CD4-positive, alpha-beta T cell (primary cell): ENCODE results near the gene PADI4. TPM values are rescaled to one million over a fixed set of nuclear protein-coding genes. Genes with fewer than 3 reads are reported as not detected.

ENCODE experiments used
- ATAC-seq: fragments of 200-7000 bp; cut with Tn5 transposase; one replicate; pipeline ENCODE4 v1.10.0; 2022; ENCODE audit warnings: mild to moderate bottlenecking; ENCODE audit not compliant: poor library complexity
- CTCF ChIA-PET: fragments of 350-600 bp; sonication (Branson Sonifier 250); formaldehyde crosslinking; loops from one replicate; lab custom pipeline; 2021; ENCODE audit warnings: antibody characterized with exemption, inconsistent platforms; lab: Charles Lee
- POLR2A ChIA-PET: fragments of 350-600 bp; sonication (Branson Sonifier 250); formaldehyde crosslinking; loops from one replicate; lab custom pipeline; 2021; ENCODE audit warnings: antibody characterized with exemption, inconsistent platforms; lab: Charles Lee
- DNase-seq, 14 experiments: peaks; one replicate each; pipeline ENCODE4 v3.0.0-alpha.2; 2013 to 2020; ENCODE audit warnings: mixed read lengths in 2 of 14
- H3K27ac ChIP-seq, 2 donors: one replicate each; pipeline versions ENCODE4 v1.5.1 to v1.7.0; 2013; ENCODE audit warnings: low read length in 2 of 2, low read depth in 1 of 2, mild to moderate bottlenecking in 1 of 2
- H3K27me3 ChIP-seq, 2 experiments: 1 replicate in 1 of 2; 2 replicates in 1 of 2; pipeline versions ENCODE4 v1.6.1 to v1.7.0; 2013; ENCODE audit warnings: low read length in 2 of 2, control low read depth in 1 of 2, mild to moderate bottlenecking in 1 of 2, moderate library complexity in 1 of 2; ENCODE audit not compliant: insufficient read depth in 2 of 2, control insufficient read depth in 1 of 2
- H3K36me3 ChIP-seq: one replicate; pipeline ENCODE4 v1.6.1; 2013; ENCODE audit warnings: low read length, control low read depth; ENCODE audit not compliant: insufficient read depth
- H3K4me1 ChIP-seq: one replicate; pipeline ENCODE4 v1.6.1; 2013; ENCODE audit warnings: low read length, control low read depth; ENCODE audit not compliant: insufficient read depth
- H3K4me3 ChIP-seq: one replicate; pipeline ENCODE4 v1.5.1; 2013; ENCODE audit warnings: mild to moderate bottlenecking, low read length, moderate library complexity
- H3K9me3 ChIP-seq, 2 experiments: 1 replicate in 1 of 2; 2 replicates in 1 of 2; pipeline versions ENCODE4 v1.6.1 to v1.7.0; 2013; ENCODE audit warnings: low read length in 2 of 2, mild to moderate bottlenecking in 2 of 2, control low read depth in 1 of 2, moderate library complexity in 1 of 2; ENCODE audit not compliant: control insufficient read depth in 1 of 2, insufficient read depth in 1 of 2
- H3K27ac Mint-ChIP-seq: one replicate; pipeline ENCODE4 v1.8.0; 2020; ENCODE audit warnings: mixed read lengths
- H3K27me3 Mint-ChIP-seq: one replicate; pipeline ENCODE4 v1.8.0; 2021; ENCODE audit warnings: mixed read lengths
- H3K36me3 Mint-ChIP-seq: one replicate; pipeline ENCODE4 v1.8.0; 2021; ENCODE audit warnings: low read depth, mixed read lengths
- H3K4me1 Mint-ChIP-seq: one replicate; pipeline ENCODE4 v1.8.0; 2021; ENCODE audit warnings: low read depth, mixed read lengths
- H3K4me3 Mint-ChIP-seq: one replicate; pipeline ENCODE4 v1.8.0; 2020; ENCODE audit warnings: mild to moderate bottlenecking, mixed read lengths
- H3K9me3 Mint-ChIP-seq: one replicate; pipeline ENCODE4 v1.8.0; 2020; ENCODE audit warnings: mixed read lengths
- CTCF ChIP-seq: fragments of 200-600 bp; IDR thresholded peaks from one replicate; pipeline ENCODE4 v1.8.0; 2022; ENCODE audit warnings: antibody characterized with exemption, mild to moderate bottlenecking
- intact Hi-C, 2 experiments: fragments of 100-400 bp; cut with DNase I in 1 of 2; cut with micrococcal nuclease in 1 of 2; formaldehyde crosslinking; loops; one replicate each; pipeline versions ENCODE4 v1.15.1 to v1.9.0; 2023 to 2025; cut with DNase I, micrococcal nuclease
- total RNA-seq, 174 experiments: library from RNA in 2 of 174; stranded (reverse) in 2 of 174; gene quantifications; one replicate each; pipeline ENCODE4 v1.2.3 and lab custom pipeline; 2021 to 2026

PADI4 gene
- total RNA-seq, 2 experiments from 2014 or later, result 0.41 to 0.75 TPM

GRCh38 chr1:17355898-17356297 lies 47.9 kb downstream of the PADI4 start:
- no peaks in the 10 kb centered on the region for H3K36me3 Mint-ChIP-seq
- no peak for TF ChIP-seq CTCF
- H3K27me3 Mint-ChIP-seq, result no peaks in the 10 kb centered on the region
- peaks cover 11% of the 10 kb centered on the region for H3K4me1 Mint-ChIP-seq
- DNase-seq, result peak in 6 of 14 experiments; percentile 6 to 36 (median 23)
- H3K36me3 ChIP-seq, result no peaks in the 10 kb centered on the region
- ChIA-PET CTCF (no interaction called here), POLR2A (no interaction called here)
- peaks cover 10% of the 10 kb centered on the region for H3K4me1 ChIP-seq
- intact Hi-C loops, result no loop called here
- H3K4me3 ChIP-seq, result peak overlapping the region; percentile 35
- no peaks in the 10 kb centered on the region for H3K9me3 ChIP-seq
- no peak overlapping the region for H3K27ac Mint-ChIP-seq
- H3K9me3 Mint-ChIP-seq, result no peaks in the 10 kb centered on the region
- no peaks in the 10 kb centered on the region for H3K27me3 ChIP-seq
- no peak overlapping the region for H3K27ac ChIP-seq
- no peak for ATAC-seq
- no peak overlapping the region for H3K4me3 Mint-ChIP-seq

- Histone ChIP-seq H3K36me3 (no peaks in the 10 kb centered on the region), H3K27me3 (no peaks in the 10 kb centered on the region), H3K4me3 (peak overlapping the region; percentile 35), H3K9me3 (no peaks in the 10 kb centered on the region), H3K4me1 (peaks cover 10% of the 10 kb centered on the region), H3K27ac (no peak overlapping the region)
- intact Hi-C loops, result no loop called here
- ATAC-seq (no peak), DNase-seq (peak in 1 of 14 experiments; percentile 25)
- no peak for TF ChIP-seq CTCF
- CTCF ChIA-PET, result no interaction called here
- Mint-ChIP-seq H3K27ac (no peak overlapping the region), H3K9me3 (no peaks in the 10 kb centered on the region), H3K27me3 (no peaks in the 10 kb centered on the region), H3K4me3 (peak overlapping the region; percentile 34), H3K36me3 (no peaks in the 10 kb centered on the region), H3K4me1 (peaks cover 11% of the 10 kb centered on the region)
- POLR2A ChIA-PET, result no interaction called here
These were observed 48.5 kb downstream of the PADI4 start for GRCh38 chr1:17356387-17357026.

GRCh38 chr1:17358557-17358956 lies 50.6 kb downstream of the PADI4 start:
- Histone ChIP-seq H3K27ac (no peak overlapping the region), H3K9me3 (no peaks in the 10 kb centered on the region), H3K27me3 (no peaks in the 10 kb centered on the region), H3K4me3 (no peak overlapping the region), H3K36me3 (no peaks in the 10 kb centered on the region), H3K4me1 (peaks cover 10% of the 10 kb centered on the region)
- Mint-ChIP-seq H3K9me3 (no peaks in the 10 kb centered on the region), H3K36me3 (no peaks in the 10 kb centered on the region), H3K4me3 (no peak overlapping the region), H3K4me1 (peaks cover 11% of the 10 kb centered on the region), H3K27ac (no peak overlapping the region), H3K27me3 (peaks cover under 1% of the 10 kb centered on the region)
- DNase-seq (no peak), ATAC-seq (no peak)
- intact Hi-C loops, result no loop called here
- POLR2A ChIA-PET, result no interaction called here
- CTCF ChIA-PET, result no interaction called here
- TF ChIP-seq CTCF, result no peak
